ENCODE measurements around the gene DAZAP2.

DNA sequence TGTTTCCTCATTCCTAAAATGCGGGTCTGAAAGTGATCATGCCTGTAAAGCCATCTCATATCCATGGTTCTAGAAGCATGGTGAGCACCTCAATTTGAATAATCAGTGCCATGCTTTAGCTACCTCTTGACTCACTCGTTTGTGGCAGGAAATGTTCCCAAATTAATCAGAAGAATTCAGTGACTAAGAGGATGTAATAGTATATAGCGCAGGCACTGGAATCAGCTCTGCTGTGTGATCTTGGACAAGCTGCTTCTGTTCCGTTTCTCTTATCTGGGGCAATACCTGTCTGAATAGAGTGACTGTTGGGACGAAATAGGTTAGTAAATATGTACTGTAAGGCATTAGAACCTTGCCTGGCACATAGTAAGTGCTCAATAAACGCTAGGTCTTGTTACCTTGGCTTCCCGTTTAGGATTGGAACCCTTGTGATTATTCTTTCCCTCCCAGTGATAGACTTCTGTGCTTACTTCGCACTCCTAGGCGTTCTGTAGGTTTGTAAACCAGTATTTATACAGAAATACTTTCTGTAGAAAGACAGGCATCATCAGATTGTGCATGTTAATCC lies 32.4 kb downstream of the DAZAP2 start:
- TF ChIP-seq, protein P1, sequence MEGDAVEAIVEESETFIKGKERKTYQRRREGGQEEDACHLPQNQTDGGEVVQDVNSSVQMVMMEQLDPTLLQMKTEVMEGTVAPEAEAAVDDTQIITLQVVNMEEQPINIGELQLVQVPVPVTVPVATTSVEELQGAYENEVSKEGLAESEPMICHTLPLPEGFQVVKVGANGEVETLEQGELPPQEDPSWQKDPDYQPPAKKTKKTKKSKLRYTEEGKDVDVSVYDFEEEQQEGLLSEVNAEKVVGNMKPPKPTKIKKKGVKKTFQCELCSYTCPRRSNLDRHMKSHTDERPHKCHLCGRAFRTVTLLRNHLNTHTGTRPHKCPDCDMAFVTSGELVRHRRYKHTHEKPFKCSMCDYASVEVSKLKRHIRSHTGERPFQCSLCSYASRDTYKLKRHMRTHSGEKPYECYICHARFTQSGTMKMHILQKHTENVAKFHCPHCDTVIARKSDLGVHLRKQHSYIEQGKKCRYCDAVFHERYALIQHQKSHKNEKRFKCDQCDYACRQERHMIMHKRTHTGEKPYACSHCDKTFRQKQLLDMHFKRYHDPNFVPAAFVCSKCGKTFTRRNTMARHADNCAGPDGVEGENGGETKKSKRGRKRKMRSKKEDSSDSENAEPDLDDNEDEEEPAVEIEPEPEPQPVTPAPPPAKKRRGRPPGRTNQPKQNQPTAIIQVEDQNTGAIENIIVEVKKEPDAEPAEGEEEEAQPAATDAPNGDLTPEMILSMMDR (IDR thresholded peaks at IDR 0.05; ENCODE audit: poor library complexity): no peak
- TF ChIP-seq EZH2phosphoT487 (IDR thresholded peaks at IDR 0.05; ENCODE audit: low read depth, severe bottlenecking, unreplicated experiment) (no peak), EZH2 (IDR thresholded peaks at IDR 0.05; ENCODE audit: borderline replicate concordance) (no peak)

Data from hepatocyte (in vitro differentiated cells).